SK-N-SH (cell line): ENCODE data around the gene NCKAP5. TPM values are rescaled to one million over a fixed set of nuclear protein-coding genes. Genes with fewer than 3 reads are reported as not detected.

Source experiments
- CTCF ChIA-PET: fragments of 300-600, 350-600 bp; formaldehyde crosslinking; extraction: SDS; loops from one replicate; lab custom pipeline; 2021; lab: Yijun Ruan, JAX
- POLR2A ChIA-PET: fragments of 350-600 bp; sonication (Branson Sonifier 250); formaldehyde crosslinking; extraction: SDS; loops from one replicate; lab custom pipeline; 2020; ENCODE audit warnings: antibody characterized with exemption, inconsistent platforms; lab: Yijun Ruan, JAX
- DNase-seq: peaks from one replicate; pipeline ENCODE4 v3.0.0; 2012
- H2AFZ ChIP-seq: fragments of 200-600 bp; sonication (generic); 2 replicates; pipeline ENCODE4 v1.8.1; 2016; ENCODE audit warnings: antibody characterized with exemption, mild to moderate bottlenecking, low read depth
- H3F3A ChIP-seq: fragments of 200-600 bp; sonication (generic); replicated peaks from 2 replicates; pipeline ENCODE3; 2016; ENCODE audit warnings: antibody characterized with exemption, mild to moderate bottlenecking; ENCODE audit not compliant: insufficient read depth
- H3K27ac ChIP-seq, 2 experiments: fragments of 200-500 bp in 1 of 2; fragments of 200-600 bp in 1 of 2; sonication (Bioruptor generic) in 1 of 2; sonication (generic), shearing (Covaris generic) in 1 of 2; 2 replicates each; pipeline versions ENCODE4 v1.5.1 to v1.6.1; 2014 to 2016; ENCODE audit warnings: low read depth in 2 of 2, inconsistent platforms in 1 of 2, low read length in 1 of 2, mild to moderate bottlenecking in 1 of 2, mixed read lengths in 1 of 2
- H3K27me3 ChIP-seq: fragments of 200-600 bp; sonication (generic), shearing (Covaris generic); 2 replicates; pipeline ENCODE4 v1.6.1; 2016; ENCODE audit warnings: mixed run types; ENCODE audit not compliant: insufficient read depth
- H3K36me3 ChIP-seq, 2 experiments: fragments of 200-500 bp in 1 of 2; fragments of 200-600 bp in 1 of 2; sonication (Bioruptor generic) in 1 of 2; sonication (generic) in 1 of 2; replicated peaks in 1 of 2; 2 replicates each; pipeline versions ENCODE3 to v1.5.1; 2014 to 2016; ENCODE audit warnings: low read length in 1 of 2, mild to moderate bottlenecking in 1 of 2; ENCODE audit not compliant: insufficient read depth in 2 of 2, control insufficient read depth in 1 of 2
- H3K4me1 ChIP-seq, 2 experiments: fragments of 200-500 bp in 1 of 2; fragments of 200-600 bp in 1 of 2; sonication (Bioruptor generic) in 1 of 2; sonication (generic), shearing (Covaris generic) in 1 of 2; 2 replicates each; pipeline versions ENCODE4 v1.5.1 to v1.6.1; 2014 to 2016; ENCODE audit warnings: low read depth in 1 of 2, low read length in 1 of 2, mixed run types in 1 of 2; ENCODE audit not compliant: insufficient read depth in 2 of 2, control insufficient read depth in 1 of 2
- H3K4me2 ChIP-seq: fragments of 200-600 bp; sonication (generic), shearing (Covaris generic); 2 replicates; pipeline ENCODE4 v1.6.1; 2017; ENCODE audit warnings: mixed run types
- H3K4me3 ChIP-seq, 2 experiments: fragments of 200-500 bp in 1 of 2; fragments of 200-600 bp in 1 of 2; sonication (Bioruptor generic) in 1 of 2; sonication (generic), shearing (Covaris generic) in 1 of 2; 2 replicates each; pipeline versions ENCODE4 v1.5.1 to v1.8.1; 2014 to 2016; ENCODE audit warnings: low read depth in 2 of 2, inconsistent platforms in 1 of 2, low read length in 1 of 2, mild to moderate bottlenecking in 1 of 2, mixed read lengths in 1 of 2, moderate library complexity in 1 of 2
- H3K79me2 ChIP-seq: fragments of 200-600 bp; sonication (generic); 2 replicates; pipeline ENCODE4 v1.8.1; 2017; ENCODE audit warnings: mild to moderate bottlenecking; ENCODE audit not compliant: insufficient read depth
- H3K9ac ChIP-seq: fragments of 200-600 bp; sonication (generic); 2 replicates; pipeline ENCODE4 v1.6.1; 2017; ENCODE audit warnings: mixed run types
- H3K9me2 ChIP-seq: fragments of 200-600 bp; sonication (generic); 2 replicates; pipeline ENCODE4 v1.6.1; 2017; ENCODE audit warnings: mixed run types
- H3K9me3 ChIP-seq: fragments of 200-600 bp; sonication (generic); 2 replicates; pipeline ENCODE4 v1.6.1; 2017; ENCODE audit warnings: mixed run types, mild to moderate bottlenecking, moderate library complexity
- H4K20me1 ChIP-seq: fragments of 200-600 bp; sonication (generic); 2 replicates; pipeline ENCODE4 v1.6.1; 2017; ENCODE audit warnings: mild to moderate bottlenecking, mixed run types; ENCODE audit not compliant: insufficient read depth
- FOSL2 ChIP-seq: IDR thresholded peaks from 2 replicates; pipeline ENCODE4 v1.4.0; 2012; ENCODE audit warnings: low read depth, mild to moderate bottlenecking, moderate library complexity, borderline replicate concordance
- FOXJ3 ChIP-seq: sonication (generic); formaldehyde crosslinking; IDR thresholded peaks from 2 replicates; pipeline ENCODE4 v1.5.1; 2020; ENCODE audit warnings: mild to moderate bottlenecking, missing genetic modification reagents
- FOXM1 ChIP-seq: IDR thresholded peaks from 2 replicates; pipeline ENCODE4 v1.4.0; 2012; ENCODE audit warnings: low read depth, mild to moderate bottlenecking
- GABPA ChIP-seq: IDR thresholded peaks from 2 replicates; pipeline ENCODE4 v1.4.0; 2012; ENCODE audit warnings: low read depth, mild to moderate bottlenecking
- GATA2 ChIP-seq: sonication (generic); formaldehyde crosslinking; IDR thresholded peaks from 2 replicates; pipeline ENCODE4 v1.5.0; 2020; ENCODE audit warnings: mild to moderate bottlenecking, missing genetic modification reagents
- JUND ChIP-seq: IDR thresholded peaks from 2 replicates; pipeline ENCODE4 v1.4.0; 2012
- MXI1 ChIP-seq: IDR thresholded peaks from 2 replicates; pipeline ENCODE4 v1.6.1; 2012; ENCODE audit warnings: mild to moderate bottlenecking, low read depth, low read length, improper control_type of control experiment
- NFIC ChIP-seq: IDR thresholded peaks from 2 replicates; pipeline ENCODE4 v1.4.0; 2012; ENCODE audit warnings: borderline replicate concordance
- RCOR1 ChIP-seq: fragments of 150-350 bp; IDR thresholded peaks from 2 replicates; pipeline ENCODE4 v1.6.1; 2017; ENCODE audit warnings: antibody characterized with exemption, low read length
- RXRA ChIP-seq: IDR thresholded peaks from 2 replicates; pipeline ENCODE4 v1.4.0; 2012; ENCODE audit warnings: low read depth, mild to moderate bottlenecking, borderline replicate concordance
- SIN3A ChIP-seq: IDR thresholded peaks from 2 replicates; pipeline ENCODE4 v1.6.1; 2012; ENCODE audit warnings: low read depth, mild to moderate bottlenecking, low read length, moderate library complexity, borderline replicate concordance
- TCF12 ChIP-seq: IDR thresholded peaks from 2 replicates; pipeline ENCODE4 v1.4.0; 2012
- TEAD4 ChIP-seq: IDR thresholded peaks from 2 replicates; pipeline ENCODE4 v1.4.0; 2012; ENCODE audit warnings: mild to moderate bottlenecking, borderline replicate concordance; ENCODE audit not compliant: insufficient read depth
- whole genome bisulfite sequencing: methylation state at CpG from one replicate; pipeline ENCODE4 v1.1.6; 2017; ENCODE audit warnings: low lambda C conversion rate; 5-methylcytosine and 5-hydroxymethylcytosine counted together
- polyA plus RNA-seq, 3 experiments: library from polyadenylated mRNA; depleted of rRNA; stranded (reverse); fragments of >200 nt; gene quantifications; 2 replicates each; pipeline ENCODE4 v1.2.3, GENCODE V29; 2012
- TF ChIP-seq, protein P1 (sequence below): IDR thresholded peaks from 2 replicates; pipeline ENCODE4 v1.4.0; 2012; ENCODE audit warnings: low read depth
- TF ChIP-seq, protein P2 (sequence below): IDR thresholded peaks from 2 replicates; pipeline ENCODE4 v1.4.0; 2012; ENCODE audit warnings: low read depth, borderline replicate concordance
- TF ChIP-seq, protein P3 (sequence below): IDR thresholded peaks from 2 replicates; pipeline ENCODE4; 2012
- TF ChIP-seq, protein P4 (sequence below): fragments of 150-350 bp; IDR thresholded peaks from 2 replicates; pipeline ENCODE4 v1.6.1; 2017; ENCODE audit warnings: antibody characterized with exemption, low read length, low read depth, borderline replicate concordance
- TF ChIP-seq, protein P5 (sequence below): IDR thresholded peaks from 2 replicates; pipeline ENCODE4 v1.4.0; 2012; ENCODE audit warnings: low read depth, borderline replicate concordance

NCKAP5 gene
- polyA plus RNA-seq, 1 of the 3 experiments (the other 2 are of a cell fraction) = 0.02 TPM

DNA sequence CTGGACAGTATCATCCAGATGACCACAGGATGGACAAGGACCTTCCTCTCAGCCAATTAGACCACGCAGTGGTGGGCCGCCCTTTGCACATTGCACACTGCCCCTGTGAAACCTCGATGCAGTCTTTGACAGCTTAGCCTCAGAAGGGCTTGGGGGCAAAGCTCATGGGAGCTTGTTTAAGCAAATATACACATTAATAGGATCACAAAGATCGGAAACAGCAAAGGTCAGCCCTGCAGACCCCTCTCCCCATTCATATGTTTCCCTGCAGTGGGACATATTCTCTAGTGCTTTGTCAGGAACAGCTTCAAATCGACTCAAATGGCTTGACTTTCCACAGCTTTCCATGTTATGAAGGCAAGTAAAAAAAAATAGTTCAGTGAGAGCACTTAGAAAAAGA, 708.7 kb downstream of the NCKAP5 start:
- H3K36me3 ChIP-seq = no peaks in the 10 kb centered on the region
- TF ChIP-seq SIN3A = no peak
- no peak for TF ChIP-seq FOXJ3 (CRISPR knock-in tag)
- TF ChIP-seq MXI1 = no peak
- TF ChIP-seq, protein P1, sequence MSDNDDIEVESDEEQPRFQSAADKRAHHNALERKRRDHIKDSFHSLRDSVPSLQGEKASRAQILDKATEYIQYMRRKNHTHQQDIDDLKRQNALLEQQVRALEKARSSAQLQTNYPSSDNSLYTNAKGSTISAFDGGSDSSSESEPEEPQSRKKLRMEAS = no peak
- TF ChIP-seq, protein P2, sequence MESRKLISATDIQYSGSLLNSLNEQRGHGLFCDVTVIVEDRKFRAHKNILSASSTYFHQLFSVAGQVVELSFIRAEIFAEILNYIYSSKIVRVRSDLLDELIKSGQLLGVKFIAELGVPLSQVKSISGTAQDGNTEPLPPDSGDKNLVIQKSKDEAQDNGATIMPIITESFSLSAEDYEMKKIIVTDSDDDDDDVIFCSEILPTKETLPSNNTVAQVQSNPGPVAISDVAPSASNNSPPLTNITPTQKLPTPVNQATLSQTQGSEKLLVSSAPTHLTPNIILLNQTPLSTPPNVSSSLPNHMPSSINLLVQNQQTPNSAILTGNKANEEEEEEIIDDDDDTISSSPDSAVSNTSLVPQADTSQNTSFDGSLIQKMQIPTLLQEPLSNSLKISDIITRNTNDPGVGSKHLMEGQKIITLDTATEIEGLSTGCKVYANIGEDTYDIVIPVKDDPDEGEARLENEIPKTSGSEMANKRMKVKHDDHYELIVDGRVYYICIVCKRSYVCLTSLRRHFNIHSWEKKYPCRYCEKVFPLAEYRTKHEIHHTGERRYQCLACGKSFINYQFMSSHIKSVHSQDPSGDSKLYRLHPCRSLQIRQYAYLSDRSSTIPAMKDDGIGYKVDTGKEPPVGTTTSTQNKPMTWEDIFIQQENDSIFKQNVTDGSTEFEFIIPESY = no peak
- TF ChIP-seq FOXM1 = no peak
- TF ChIP-seq RXRA = no peak
- TF ChIP-seq TCF12 = no peak
- no peak for TF ChIP-seq GABPA
- TF ChIP-seq, protein P3, sequence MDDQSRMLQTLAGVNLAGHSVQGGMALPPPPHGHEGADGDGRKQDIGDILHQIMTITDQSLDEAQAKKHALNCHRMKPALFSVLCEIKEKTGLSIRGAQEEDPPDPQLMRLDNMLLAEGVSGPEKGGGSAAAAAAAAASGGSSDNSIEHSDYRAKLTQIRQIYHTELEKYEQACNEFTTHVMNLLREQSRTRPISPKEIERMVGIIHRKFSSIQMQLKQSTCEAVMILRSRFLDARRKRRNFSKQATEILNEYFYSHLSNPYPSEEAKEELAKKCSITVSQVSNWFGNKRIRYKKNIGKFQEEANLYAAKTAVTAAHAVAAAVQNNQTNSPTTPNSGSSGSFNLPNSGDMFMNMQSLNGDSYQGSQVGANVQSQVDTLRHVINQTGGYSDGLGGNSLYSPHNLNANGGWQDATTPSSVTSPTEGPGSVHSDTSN = no peak
- no peak for TF ChIP-seq JUND
- TF ChIP-seq FOSL2 = no peak
- TF ChIP-seq, all 33 proteins: peak for 0
- no peaks in the 10 kb centered on the region for H3K9me2 ChIP-seq
- no peaks in the 10 kb centered on the region for H3K4me1 ChIP-seq
- no peak for DNase-seq
- ChIA-PET POLR2A (no interaction called here), CTCF (no interaction called here)
- no peaks in the 10 kb centered on the region for H3K27me3 ChIP-seq
- 55% methylated on average over 5 of the region's 5 CpGs for WGBS
- no peak overlapping the region for H3K4me2 ChIP-seq
- no peak overlapping the region for H3K9ac ChIP-seq
- H3K27ac ChIP-seq = no peak overlapping the region
- H3F3A ChIP-seq = no peaks in the 10 kb centered on the region
- H4K20me1 ChIP-seq = no peaks in the 10 kb centered on the region
- no peaks in the 10 kb centered on the region for H3K9me3 ChIP-seq
- H3K4me3 ChIP-seq = no peak overlapping the region
- no peak overlapping the region for H2AFZ ChIP-seq
- H3K79me2 ChIP-seq = no peaks in the 10 kb centered on the region

DNA sequence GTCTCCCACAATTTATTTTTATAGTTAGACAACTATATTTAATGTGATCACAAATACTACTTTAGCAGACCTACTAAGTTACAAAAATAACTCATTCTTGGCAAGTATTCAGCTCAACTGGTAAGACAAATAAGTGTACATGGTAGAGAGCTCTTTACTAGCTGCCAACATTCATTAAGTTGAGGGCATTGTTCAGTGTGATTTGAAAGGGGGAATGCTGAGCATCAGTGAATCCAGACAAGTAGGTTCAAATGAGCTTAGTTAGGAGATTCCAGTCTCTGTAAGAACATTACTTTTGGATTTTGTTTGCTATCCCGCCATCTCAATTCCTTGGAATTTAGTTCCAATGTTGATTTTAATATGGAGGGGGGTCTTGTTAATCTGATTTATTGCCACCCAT, 710.9 kb downstream of the NCKAP5 start:
- no peak overlapping the region for H3K4me2 ChIP-seq
- no peaks in the 10 kb centered on the region for H3K9me3 ChIP-seq
- TF ChIP-seq FOXM1 = no peak
- no peak for TF ChIP-seq NFIC
- TF ChIP-seq TCF12 = no peak
- no peak for TF ChIP-seq GATA2 (CRISPR knock-in tag)
- TF ChIP-seq, protein P4, sequence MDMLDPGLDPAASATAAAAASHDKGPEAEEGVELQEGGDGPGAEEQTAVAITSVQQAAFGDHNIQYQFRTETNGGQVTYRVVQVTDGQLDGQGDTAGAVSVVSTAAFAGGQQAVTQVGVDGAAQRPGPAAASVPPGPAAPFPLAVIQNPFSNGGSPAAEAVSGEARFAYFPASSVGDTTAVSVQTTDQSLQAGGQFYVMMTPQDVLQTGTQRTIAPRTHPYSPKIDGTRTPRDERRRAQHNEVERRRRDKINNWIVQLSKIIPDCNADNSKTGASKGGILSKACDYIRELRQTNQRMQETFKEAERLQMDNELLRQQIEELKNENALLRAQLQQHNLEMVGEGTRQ = no peak
- TF ChIP-seq, protein P5, sequence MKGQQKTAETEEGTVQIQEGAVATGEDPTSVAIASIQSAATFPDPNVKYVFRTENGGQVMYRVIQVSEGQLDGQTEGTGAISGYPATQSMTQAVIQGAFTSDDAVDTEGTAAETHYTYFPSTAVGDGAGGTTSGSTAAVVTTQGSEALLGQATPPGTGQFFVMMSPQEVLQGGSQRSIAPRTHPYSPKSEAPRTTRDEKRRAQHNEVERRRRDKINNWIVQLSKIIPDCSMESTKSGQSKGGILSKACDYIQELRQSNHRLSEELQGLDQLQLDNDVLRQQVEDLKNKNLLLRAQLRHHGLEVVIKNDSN = no peak
- no peak for TF ChIP-seq RCOR1
- no peak for TF ChIP-seq TEAD4
- no peak for TF ChIP-seq FOSL2
- no peak overlapping the region for H3K27ac ChIP-seq
- H3K9me2 ChIP-seq = no peaks in the 10 kb centered on the region
- H3K36me3 ChIP-seq = no peaks in the 10 kb centered on the region
- WGBS = 41% methylated on average over 1 of the region's 1 CpG
- no peak overlapping the region for H3K9ac ChIP-seq
- ChIA-PET CTCF (no interaction called here), POLR2A (no interaction called here)
- H2AFZ ChIP-seq = no peak overlapping the region
- no peaks in the 10 kb centered on the region for H3F3A ChIP-seq
- H3K27me3 ChIP-seq = no peaks in the 10 kb centered on the region
- H3K79me2 ChIP-seq = no peaks in the 10 kb centered on the region
- DNase-seq = no peak
- H3K4me3 ChIP-seq = no peak overlapping the region
- H4K20me1 ChIP-seq = no peaks in the 10 kb centered on the region
- H3K4me1 ChIP-seq = no peaks in the 10 kb centered on the region
